ENCODE results near the gene PTGFRN.

GRCh38 chr1:116877141-116877818, 32.4 kb upstream of the PTGFRN start:
- no peak for TF ChIP-seq ARNT (IDR thresholded peaks at IDR 0.05)
- TF ChIP-seq FOXM1 (IDR thresholded peaks at IDR 0.05; ENCODE audit: borderline replicate concordance): no peak
- no peak for TF ChIP-seq SUZ12 (IDR thresholded peaks at IDR 0.05)
- TF ChIP-seq NFRKB (IDR thresholded peaks at IDR 0.05): no peak
- no peak for TF ChIP-seq FOXA1 (IDR thresholded peaks at IDR 0.05)

All from HEK293T (cell line).